GM21619 (cell line): Measurements from ENCODE around the gene BAG5.
"Not testable (repeated sequence)": the region's sequence is repeated elsewhere in the genome, so short reads cannot be mapped to it uniquely, and the experiment has no call there.

Experiments used
- ATAC-seq: cut with Tn5 transposase; IDR thresholded peaks from one replicate; pipeline ENCODE4 v1.9.1; 2021; ENCODE audit not compliant: unreplicated experiment

BAG5 gene

DNA sequence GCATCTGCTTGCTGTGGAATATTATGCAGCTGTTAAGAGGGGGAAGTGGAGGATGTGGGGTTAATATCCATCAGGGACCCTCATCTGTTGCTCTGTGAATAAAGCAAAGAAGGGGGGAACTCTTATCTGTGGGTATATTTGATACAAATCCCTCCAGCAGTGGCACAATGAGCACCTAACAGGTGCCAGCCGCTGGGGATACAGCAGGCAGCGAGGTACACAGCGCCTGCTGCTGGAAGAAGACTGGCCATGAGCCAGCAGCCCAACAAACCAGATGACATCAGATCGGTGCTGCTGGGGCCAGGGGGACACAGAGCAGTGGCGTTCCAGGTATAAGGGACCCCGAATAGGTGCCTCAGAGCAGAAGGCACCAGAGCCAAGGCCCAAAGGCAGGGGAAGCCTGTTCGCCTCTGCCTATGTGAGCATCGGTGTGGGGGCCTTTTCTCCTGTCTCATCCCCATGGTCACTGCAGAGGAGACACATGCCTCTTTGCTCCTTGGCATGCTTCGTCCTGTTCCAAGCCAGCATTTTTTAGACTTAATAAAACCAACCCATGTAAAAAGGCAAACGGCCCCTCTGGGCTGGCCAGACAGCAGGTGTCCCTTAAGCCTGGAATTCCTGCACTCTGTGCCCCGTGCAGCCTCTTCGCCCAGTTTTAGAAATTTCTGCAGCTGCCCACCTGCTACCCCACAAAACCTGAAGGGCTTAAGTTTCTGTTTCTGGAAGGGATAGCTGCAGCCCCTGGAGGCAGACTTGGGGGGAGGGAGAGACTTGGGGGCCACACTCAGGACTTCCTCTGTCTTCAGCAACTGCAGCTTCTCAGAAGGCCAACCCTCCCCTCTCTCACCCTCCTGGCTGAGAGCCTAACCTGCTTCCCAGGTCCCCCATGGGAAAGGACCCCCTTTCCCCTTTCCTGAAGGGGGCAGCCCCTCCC is 38.2 kb downstream of the BAG5 start:
- no peak for ATAC-seq

GRCh38 chr14:103523575-103523954 is 38.9 kb downstream of the BAG5 start:
- ATAC-seq: no peak

DNA sequence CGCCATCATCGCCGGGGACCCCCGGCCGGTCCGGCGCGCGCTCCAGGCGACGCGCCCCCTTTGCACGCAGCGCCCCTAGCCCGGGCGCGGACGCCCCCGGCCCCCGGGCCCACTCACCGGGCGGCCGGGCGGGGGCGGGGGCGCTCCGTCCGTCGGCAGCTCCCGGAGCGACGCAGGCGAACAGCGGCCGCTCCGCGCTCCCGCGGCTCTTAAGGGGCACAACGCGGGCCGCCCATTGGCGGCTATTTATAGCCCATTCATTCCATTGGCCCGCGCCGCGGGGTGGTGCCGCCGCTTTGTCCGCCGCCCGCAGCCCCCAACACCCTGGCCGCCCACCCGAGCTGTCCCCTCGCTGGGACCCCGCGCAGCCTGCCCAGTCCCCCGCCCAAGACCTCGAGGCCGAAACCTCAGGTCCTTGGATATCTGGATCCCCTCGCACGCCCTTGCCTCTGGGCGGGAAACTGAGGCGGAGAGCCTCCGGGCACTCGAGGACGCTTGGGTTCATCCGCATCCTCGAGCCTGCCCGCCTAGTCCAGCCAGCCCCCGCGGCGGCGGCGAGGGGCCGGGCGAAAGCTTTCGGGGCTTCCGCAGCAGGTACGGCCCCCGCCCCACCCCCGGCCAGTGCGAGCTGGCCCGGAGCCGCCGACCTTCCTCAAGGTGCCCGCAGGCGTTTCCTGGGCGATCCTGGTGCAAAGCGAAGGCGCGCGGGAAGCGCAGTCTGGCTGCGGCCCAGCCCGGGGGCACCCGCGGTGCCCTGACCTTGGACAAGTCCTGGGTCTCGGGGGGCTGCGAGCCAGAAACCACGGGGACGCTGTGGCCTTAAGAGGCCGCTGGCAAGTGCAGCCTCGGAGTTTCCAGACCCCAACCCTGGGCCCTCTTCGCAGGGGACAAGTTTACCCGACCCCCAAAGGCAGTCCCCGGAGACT is 39.5 kb downstream of the BAG5 start, which contains the start of gene CKB:
Gene CKB (minus strand): TSS at position 182 of the 926 bp plus-strand sequence. CDS start 337 bp downstream, outside the sequence.
- ATAC-seq: no peak

DNA sequence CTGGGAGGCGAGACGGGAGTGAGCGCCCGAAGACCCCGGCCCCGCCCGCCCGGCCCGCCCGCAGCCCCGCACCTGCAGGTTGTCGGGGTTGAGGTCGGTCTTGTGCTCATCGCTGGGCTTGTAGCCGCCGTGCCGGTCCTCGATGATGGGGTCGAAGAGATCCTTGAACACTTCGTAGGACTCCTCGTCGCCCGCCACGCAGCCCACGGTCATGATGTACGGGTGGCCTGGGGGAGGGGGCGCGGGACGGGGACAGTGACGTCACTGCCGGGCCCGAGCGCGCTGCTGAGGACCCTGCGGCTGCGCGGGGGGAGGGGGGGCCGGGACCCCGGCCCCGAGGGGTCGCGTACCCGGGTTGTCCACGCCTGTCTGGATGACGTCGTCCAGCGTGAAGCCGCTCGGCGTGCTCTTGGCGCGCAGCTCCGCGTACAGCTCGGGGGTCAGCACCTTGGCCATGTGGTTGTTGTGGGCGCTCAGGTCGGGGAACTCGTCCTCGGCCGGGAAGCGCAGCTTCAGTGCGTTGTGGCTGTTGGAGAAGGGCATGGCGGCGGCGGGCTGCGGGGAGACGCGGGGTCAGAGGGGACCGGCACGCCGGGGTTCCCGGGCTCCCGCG is 40.4 kb downstream of the BAG5 start:
- no peak for ATAC-seq

GRCh38 chr14:103521438-103521950 is 41.0 kb downstream of the BAG5 start:
- no peak for ATAC-seq

DNA sequence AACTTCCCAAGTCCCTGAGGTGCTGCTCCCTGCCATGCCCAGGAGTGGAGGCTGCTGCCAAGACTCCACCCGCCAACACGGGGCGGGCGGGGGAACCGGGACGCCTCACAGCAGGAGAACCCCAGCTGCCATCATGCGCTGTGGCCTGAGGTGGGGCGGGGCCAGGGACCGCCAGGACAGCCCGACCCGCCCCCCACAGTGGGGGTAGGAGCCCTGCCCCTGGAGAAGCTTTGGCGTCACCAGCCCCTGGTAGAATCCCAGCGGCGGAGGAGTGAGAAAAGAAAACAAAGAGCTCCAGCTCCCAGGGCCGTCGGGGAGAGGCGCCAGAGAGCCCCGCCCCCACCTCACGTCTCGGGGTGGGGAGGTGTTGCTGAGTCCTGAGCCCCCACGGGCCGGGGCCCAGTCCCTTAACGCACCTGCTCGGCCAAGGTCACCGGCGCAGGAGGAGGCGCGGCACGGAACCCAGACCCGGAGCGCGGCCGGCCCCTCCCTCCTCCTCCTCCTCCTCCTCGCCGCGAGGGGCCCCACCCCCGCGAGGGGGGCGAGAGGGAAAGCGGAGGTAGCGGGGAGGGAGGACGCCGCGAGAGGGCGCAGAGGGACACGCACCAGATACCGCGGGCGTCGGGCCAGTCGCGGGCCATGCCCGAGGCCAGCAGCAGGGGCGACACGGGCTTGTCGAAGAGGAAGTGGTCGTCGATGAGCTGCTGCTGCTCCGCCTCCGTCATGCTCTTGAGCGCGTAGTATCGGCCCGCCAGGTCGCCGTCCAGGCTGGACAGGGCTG is 41.6 kb downstream of the BAG5 start:
- no peak for ATAC-seq

- ATAC-seq: no peak
These were observed 42.2 kb downstream of the BAG5 start for GRCh38 chr14:103520269-103520656.

GRCh38 chr14:103519837-103520212 is 42.6 kb downstream of the BAG5 start:
- ATAC-seq: no peak

GRCh38 chr14:103519043-103519836 is 43.2 kb downstream of the BAG5 start:
- no peak for ATAC-seq

GRCh38 chr14:103518422-103519042 is 43.9 kb downstream of the BAG5 start:
- no peak for ATAC-seq

DNA sequence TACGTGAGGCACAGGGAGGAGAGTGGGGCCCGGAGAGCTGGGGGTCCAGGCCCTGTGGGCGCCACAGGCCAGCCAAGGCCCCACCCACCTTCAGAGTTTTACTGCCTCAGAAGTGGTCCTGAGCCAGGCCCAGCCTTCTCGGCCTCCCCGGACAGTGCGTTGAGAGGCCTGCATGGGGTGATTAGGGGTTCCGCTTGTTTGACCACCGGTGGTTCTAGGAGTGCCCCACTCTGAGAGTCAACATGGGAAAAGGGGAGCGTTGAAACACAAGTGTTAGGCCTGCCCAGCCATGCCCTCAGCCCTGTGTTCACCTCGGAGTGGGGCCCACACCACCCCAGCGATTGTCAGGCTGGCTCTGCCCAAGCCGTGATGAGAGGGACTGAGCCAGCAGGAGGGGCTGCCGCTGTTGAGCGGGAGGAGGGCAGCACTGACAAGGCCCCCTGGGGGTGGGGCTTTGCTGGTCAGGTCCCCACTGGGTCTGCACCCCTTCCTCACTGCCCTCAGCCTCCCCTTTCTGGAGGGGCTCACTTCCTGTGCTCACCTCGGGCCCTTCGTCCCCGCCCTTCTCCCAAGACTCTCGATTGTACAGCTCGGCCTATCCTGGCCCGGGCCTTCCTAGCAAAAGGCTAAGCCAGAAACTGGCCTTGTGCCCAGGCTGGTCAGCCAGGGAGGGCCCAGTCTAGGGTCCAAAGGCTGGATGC is 44.6 kb downstream of the BAG5 start:
- ATAC-seq: no peak

- no peak for ATAC-seq
These were observed 45.3 kb downstream of the BAG5 start for GRCh38 chr14:103517174-103517566.

DNA sequence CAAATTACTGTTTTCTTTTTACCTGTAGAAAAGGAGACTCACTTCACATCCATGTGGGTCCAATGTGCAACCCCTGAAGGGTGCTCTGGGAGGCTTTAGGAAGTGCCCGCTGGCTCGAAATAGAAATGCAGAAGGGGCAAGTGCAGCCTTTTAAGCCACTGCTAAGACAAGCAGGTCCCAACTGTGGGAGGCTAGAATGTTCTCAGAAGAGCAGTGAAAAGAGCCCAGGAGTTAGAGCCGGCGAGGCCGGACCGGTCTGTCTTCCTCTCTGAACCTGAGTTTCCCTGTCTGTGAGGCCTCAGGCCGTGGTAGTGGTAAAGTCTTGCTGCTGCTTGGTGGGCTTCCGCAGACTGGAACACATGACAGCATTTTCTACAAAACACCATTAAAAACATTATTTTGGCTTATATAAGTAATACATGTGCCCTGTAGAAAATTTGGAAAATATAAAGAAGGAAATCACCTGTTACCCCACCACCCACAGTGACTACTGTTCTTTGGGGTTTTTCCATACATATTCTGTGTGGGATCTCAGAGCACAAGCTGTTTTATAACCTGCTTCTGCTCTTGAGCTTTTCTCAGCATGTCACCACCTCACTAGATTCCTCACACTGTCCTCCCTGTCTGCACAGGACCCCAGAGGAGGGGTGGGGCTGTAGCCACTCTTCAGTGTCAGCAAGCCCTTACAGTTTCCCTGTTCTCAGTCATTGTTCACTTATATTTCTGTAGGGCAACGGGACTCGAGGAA is 45.9 kb downstream of the BAG5 start:
- ATAC-seq: no peak

- no peak for ATAC-seq
These were observed 47.6 kb downstream of the BAG5 start for GRCh38 chr14:103514596-103515421.

GRCh38 chr14:103512701-103513611 is 49.5 kb downstream of the BAG5 start:
- no peak for ATAC-seq

DNA sequence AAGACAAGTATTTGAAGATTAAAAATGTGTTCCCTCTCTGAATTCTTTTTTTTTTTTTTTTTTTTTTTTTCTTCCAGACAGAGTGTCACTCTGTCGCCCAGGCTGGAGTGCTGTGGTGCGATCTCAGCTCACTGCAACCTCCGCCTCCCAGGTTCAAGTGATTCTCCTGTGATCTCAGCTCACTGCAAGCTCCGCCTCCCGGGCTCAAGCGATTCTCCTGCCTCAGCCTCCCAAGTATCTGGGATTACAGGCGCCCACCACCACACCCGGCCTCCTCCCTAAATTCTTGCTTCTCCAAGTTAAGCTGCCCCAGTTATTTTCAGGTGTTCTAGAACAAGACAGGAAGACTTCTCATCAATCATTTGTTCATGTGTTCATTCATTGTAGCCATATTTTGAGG is 50.3 kb downstream of the BAG5 start:
- ATAC-seq: not testable (repeated sequence)
